ENCODE measurements around the gene TMEM53.

The TMEM53 gene

GRCh38 chr1:44603718-44604117 is 70.6 kb downstream of the TMEM53 start:
- DNase-seq (ENCODE audit: low read depth): no peak

Measured in HS-5 (cell line).